GM18508 (cell line): ENCODE results near the gene ZNF521.

Experiments used
- ATAC-seq: cut with Tn5 transposase; IDR thresholded peaks from one replicate; pipeline ENCODE4 v1.9.1; 2021; ENCODE audit warnings: moderate number of reproducible peaks; ENCODE audit not compliant: insufficient read depth, unreplicated experiment

The ZNF521 gene

DNA sequence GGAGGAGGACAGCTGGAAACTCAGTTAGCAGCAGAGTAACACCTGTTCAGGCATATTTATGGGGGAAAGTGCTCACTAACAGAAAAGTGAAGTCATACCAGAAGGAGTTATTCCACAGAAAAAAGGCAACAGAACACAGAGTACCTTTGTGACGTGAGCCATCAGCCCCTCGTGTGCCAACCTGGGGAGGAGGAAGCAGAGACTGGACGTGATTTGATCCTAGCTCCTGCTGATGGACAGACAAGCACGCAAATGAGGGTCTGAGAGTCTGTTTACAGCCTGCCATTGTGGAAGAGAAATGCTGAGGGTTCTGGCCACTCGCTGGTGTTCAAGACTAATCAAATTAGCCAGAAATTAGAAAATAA is 120.7 kb downstream of the ZNF521 start:
- no peak for ATAC-seq

DNA sequence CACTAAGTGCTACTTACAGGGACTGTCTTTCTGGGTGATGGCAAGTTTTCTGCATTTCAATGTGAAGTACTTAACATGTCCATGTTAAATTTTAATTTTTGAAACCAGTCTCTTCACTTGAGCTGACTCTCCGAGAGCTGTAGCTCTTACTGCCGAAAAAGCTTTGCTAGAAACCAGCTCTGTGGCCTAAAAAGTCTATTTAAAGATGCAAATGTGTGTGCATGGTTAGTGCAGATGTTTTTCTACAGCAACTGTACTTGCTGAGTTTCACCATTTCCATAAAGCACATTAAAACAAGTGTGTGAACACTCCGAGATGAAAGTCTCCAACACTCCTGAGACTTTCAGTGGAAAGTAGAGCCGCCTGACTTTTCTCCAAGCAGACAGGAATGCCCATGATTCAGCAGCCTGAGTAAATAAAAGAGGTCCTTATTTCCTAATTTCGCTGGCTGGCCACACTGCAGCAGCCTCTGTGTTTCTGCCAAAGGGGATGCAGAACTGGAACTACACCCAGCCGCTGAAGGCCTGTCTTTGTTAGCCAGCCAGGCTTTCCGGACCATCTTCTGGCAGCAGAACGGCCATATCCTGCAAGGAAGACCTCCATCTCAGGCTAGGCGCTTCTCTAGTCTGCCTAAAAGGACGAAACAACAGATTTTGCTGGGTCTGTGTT is 121.2 kb downstream of the ZNF521 start:
- no peak for ATAC-seq

DNA sequence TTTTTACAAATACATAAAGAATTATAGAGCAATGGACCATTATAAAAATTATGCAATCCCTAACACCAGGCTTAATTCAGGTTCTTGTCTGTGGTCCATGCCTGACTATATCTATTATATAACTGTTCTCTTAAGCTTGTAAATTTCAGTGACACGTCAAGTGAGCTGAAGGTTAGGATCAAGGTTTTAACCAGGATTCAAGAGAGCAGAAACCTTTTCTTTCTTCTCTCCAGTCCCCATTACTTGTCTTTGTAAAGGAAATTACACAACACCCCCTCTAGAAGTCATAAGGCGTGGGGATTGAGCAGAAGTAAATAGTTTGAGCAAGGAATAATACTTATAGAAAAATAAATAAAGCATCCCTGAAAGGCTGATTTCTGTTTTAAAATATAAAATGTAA is 122.0 kb downstream of the ZNF521 start:
- ATAC-seq: no peak

DNA sequence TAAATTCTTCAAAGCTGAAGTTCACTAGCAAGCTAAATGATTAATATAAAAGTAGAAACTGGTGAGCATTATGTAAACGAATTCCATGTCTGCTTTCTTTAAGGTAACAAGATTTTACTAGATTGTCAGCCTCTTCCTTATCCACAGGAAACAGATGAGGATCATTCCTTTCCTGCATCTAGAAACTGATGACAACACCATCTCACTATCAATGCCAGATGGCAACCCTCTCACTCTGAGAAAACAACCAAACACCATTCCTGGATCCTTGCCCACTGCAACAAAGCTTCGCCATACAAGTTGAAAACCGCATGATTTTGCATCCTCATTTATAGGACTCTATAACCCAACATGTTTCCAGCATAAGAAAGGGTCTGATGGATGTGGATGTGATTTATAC is 122.9 kb downstream of the ZNF521 start:
- ATAC-seq: no peak

DNA sequence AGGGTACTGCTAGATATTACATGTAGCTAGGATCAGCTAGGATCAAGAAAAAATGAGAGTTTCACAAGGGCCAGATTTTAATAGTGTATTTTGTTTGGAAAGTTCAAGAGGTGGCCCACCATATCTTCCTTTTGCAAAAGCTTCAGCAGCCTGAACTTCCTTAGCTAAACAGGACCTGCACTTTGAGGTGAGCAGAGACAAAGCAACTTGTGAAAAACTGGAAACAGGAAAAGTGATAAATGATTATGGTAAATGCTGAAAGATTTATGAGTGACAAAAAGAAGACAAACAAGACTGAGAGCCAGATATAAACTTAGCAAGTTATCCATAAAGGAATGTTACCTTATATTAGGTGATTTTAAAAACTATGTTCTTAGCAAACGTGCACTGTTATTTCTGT is 123.6 kb downstream of the ZNF521 start:
- ATAC-seq: no peak

DNA sequence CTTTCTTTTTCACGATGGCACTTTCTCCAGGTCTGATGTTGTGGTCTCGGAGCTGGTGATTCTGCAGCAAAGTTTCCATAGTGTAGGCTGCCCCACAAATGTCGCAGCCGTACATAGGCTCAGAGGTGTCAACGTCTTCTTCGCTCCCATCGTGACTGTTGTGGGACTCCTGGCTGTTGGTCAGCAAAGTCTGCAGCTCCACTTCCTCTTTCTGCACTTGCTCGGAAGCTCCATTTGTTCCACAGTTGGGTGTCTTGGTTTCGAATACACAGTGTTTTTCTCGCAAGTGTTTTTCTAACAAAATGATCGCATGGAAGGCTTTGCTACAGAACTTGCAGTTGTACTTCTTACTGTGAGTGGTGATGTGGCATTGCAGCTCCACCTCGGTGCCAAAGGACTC is 126.8 kb downstream of the ZNF521 start:
- no peak for ATAC-seq

DNA sequence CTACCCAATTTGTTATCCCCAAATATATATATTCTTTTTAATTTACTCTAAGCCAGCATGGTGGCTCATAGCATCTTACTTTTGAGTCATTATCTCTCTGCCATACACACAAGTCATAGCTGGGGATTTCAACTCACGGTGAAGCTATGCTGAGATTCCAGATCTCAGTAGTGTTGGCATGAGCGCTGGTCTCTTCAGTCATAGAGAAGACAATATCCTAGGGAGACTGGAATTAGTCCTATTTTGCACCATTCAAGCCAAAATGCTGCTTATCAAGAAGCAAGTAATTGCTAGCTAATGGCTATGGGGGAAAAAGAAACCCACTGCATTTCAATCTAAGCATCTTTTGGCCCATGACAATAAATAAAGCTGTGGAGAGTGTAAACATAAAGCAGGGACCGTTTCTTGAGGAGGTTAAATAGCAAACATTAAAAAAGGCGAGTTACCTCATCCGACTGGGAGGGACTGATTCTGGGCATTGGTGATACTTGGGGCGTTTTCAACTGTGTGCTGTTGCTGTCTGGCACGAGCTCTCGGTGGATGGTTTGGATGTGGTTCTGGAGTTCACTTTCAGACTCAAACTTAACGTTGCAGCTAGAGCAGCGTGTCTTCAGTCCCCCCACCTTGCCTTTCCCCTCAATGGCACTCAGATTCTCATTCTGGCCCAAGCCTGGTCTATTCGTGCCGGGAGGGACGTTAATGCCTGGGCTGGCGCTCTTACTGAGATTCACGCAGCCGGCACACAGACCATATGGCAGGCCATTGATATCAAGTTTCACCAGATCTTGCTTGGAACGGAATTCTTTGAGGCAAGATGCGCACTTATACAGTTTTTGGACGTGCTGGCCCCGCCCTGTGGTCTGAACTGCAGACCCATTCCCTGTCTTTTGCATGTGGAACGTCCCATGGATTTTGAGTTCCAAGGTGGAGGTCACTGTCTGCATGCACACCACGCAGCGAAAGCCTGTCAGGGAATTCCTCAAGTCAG is 127.8 kb downstream of the ZNF521 start:
- ATAC-seq: no peak

DNA sequence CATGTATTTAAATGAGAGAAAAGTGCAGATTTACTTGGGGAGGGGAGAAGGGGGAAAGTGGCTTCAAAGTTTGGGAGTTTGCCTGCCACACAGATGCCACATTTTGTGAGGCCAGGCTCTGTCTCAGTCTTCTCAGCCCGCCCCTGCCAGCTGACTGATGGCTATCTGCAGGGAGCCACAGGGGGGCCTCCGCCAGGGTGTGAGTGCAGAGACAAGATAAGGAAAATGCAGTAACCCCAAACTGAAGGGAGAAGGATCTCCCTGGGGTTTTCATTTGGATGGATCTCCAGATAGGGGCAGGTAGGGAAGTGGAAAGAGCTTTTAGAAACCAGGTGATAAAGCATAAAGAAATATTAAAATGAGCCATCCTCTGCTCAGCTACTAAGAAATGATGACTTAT is 128.8 kb downstream of the ZNF521 start:
- no peak for ATAC-seq

DNA sequence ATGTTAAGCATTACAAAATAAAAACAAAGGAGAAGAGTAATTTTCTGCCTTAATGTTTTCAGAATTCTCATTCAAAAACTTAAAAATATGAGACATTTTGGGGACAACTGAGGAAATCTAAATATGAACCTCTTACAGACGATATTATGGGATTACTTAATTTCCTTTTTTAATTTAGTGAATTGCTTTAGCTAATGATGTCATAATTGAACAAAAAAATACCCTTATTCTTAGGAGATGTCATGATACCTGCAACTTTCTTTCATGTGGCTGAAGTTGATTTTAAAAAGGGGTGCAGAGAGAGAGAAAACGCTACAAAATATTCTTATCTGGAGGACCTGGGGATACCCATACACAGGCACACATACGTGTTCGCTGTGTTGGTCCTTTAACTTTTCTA is 129.3 kb downstream of the ZNF521 start:
- no peak for ATAC-seq

DNA sequence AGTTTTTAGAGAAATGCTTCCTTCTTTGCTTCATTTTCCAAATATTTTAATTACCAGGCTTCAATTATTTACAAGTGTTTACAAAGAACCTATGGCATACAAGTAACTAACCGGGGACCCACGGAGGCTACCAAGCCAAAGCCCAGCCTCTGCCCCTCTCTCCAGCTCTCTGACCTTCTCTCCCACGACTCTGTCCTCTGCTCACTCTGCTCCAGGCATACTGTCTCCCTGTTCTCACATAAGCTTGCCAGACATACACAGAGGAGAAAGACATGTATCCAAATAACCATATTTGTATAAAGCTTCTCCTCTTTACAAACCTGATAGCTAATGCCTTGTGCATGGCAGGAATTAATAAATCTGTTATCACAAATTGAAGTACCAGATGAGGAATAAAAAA is 141.3 kb downstream of the ZNF521 start:
- no peak for ATAC-seq

DNA sequence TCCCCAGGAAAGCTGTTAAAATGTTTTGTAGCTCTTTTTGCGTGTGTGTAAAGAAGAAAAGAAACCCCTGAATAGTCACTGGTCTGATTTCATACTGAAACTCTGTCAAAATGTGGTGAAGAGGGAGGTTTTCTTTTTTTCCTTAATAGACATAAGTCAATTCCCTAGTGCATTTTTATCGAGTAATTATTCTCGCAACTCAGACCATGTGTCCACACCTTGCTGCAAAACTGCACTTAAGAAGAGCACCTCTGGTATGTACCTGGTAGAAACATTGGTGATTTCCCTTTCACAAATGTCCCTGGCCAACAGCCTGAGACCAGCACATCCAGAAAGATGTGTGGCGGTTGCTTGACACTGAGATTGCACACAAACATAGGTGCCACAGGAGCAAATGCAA is 159.9 kb downstream of the ZNF521 start:
- no peak for ATAC-seq

DNA sequence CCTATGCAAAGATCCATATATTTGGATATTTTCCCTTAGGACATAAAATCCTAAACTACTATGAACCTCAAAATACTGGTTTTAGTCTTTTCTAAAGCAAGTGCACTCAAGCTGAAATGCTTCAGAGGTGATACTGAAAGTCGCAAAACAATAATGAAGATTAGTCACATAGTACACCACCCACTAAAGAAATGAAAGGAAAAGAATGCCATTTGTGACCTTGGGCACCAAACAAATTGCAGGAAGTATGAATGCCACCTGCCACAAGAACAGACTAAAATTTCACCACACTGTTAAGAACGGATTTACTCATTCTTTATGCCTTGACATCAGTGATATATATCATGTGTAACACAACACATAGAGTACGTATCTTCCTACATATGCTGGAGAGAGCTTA is 161.5 kb downstream of the ZNF521 start:
- no peak for ATAC-seq

DNA sequence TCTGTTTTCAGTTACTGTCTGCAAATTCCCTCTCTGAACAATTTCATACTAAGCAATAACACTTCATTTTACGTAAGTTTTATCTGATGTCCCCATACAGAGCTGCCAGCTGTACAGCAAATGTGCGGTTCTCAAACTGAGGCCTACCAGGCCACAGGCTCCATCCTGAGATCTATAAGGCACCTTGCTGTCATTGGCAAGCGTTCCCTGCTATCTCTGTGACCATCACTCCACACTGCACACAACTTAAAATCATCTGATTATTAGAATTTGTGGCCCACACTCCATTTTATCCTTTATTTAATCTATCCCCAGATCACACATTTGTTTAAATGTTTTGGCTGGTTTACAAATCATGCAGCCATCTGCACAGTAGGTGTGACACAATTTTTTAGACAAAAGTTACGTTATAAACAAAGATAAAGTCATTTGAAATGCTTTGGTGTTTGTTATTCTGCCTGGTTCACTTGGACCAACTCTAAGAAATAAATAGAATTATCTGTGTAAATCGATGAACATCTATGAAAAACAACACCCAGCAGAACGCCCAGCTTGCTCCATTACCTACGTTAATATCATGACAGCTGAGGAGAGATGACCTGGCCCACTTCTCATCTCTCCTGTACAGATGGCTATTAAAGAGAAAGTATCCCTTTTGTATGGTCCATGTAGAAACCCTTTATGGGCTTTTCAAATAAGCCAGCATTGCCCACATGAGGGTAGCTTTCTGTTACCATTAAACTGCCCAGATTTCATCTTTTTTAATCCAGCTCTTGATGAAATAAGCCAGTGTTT is 162.4 kb downstream of the ZNF521 start:
- ATAC-seq: no peak

DNA sequence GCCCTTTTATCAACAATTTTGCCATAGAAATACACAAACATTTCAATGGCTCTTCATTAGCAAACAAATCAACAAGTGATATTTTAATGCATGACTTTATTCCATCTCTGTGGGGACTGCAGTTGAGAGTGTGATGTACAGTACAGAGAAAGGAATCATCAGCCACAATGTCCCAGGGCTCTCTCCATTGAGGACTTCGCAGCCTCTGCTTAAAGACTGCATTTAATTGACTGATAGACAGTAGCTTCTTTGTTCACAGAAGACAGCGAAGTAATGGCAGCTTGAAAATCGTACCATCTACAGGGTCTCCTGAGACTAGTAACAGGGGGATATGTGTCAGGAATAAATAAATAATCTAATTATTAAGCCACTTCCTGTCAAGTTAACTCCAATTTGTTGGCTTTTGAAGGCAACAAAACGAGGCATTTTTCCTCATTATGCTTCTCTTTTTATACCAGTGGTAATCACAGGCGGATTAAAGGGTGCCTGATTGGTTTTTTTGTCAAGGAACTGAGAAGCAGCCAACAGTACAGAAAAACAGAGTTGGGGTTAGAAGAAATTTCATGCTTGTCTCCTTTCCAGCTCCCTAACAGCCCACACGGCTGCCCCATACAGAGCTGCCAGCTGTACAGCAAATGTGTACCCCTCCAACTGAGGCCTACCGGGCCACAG is 164.3 kb downstream of the ZNF521 start:
- no peak for ATAC-seq

DNA sequence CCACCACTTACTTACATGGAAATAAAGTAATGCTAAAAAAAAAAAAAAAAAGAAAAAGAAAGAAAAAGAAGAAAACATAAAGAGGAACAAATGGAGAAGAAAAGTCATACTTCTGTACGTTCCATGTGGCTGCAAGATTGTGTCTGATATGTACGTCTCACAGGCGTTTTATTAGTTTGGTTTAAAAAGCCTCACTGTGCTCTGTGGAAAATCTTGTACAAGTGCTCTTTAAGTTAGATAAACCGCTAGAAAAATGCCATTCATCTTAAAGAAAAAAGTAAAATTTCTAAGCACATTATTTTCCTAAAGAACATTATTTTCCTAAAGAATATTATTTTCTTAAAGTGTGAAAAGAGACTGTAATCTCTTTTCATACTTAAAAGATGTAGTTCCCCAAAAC is 165.1 kb downstream of the ZNF521 start:
- ATAC-seq: no peak

DNA sequence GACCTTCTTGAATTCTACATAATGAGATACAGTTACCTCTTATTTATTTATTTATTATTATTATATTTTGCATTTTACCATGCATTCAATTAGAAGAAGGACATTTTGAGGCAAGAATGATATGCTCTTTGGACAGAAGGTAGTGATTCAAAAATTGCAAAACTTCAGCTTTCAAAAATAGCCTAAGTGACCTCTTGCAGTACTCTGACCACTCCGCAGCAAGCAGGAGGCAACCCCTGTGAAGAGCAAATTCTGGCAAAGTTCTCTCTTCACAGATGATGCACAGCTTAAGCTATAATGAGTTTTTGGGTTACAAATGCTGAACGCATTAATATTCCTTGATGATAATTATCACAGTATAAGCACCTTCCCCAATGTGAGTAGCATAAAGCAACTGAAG is 170.0 kb downstream of the ZNF521 start:
- no peak for ATAC-seq

DNA sequence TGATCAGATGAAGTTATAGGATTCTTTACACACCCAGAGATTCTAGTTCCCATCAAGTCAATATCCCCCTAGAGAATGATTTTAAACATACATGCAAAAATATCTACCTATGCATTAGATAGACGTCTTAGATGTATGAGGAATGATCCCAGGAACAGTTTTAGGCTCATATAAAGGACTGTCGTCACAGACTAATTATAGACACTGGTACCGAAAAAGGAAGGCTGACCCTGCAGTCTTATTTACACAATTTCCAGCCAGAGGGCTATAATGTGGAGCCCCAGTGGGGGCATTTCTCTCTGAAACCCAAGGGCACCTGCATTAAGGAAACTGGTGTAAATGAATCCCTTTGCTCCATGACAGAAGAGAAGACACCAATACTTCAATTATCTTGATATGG is 170.4 kb downstream of the ZNF521 start:
- ATAC-seq: no peak

DNA sequence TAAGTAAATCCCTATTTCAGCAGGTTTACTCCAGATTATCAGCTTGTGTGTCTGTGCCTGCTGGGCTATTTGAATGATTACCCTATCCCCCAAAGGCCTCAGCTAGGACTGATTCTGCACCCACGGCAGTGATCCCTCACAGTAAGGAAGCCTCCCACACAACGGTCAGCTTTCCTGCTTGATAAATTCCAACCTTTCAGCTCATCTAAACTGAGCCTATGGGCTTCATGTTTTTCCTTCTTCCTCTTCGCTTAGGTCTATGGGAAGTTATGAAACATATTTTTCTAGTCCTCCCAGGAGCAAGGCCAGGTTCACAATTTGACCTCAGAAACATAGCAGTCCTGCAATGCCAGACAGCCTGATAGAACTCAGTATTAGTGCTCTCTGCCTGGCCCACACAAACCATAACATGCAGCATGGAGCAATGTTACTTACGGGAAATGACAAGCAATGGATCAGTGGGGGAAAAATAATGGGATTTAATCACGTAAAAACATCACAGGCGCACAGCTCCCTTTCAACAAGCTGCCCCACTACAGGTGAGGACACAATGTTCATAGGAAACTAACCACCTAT is 170.9 kb downstream of the ZNF521 start:
- no peak for ATAC-seq

DNA sequence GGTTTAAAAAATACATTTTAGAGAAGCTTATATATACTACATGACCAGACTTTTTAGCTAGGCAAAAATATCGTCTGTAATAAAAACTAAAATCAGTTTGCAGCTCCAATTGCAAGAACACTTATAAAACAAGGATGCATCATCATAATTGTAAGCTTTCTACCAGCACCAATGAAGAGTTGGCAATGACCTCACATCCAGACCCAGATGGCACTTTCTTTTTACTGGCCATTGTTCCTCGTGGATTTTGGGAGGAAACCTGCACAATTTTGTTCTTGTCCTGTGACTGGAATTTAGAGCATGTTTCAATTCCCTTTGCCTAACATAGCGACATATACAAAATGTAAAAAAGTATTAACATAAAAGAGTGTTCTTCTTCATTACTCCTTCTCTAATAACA is 174.3 kb downstream of the ZNF521 start:
- ATAC-seq: no peak

DNA sequence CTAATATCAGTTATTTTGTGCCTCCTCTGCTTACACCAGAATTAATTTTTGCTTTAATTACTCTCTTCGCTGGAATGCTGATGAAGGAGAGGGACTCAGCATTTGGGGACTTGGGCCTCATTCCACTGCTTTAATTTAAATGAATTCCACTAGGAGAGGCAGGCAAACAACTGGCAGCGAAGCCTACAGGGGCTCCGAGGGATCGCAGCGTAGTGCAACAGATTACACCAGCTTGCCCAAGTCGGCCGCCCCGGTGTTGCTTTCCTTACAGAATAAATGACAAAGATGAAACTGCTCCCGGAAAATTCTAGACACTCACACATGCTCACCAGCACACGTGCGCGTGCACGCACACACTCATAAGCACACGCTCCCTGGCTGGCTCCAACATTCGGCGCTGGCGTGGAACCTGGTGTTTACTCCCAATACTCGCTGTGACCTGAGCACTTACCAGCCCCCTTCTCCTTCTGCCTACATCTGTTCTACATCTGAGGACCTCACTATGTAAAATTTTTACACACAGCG is 175.4 kb downstream of the ZNF521 start:
- ATAC-seq: no peak
